ENCODE measurements around the gene RCC2. TPM values are rescaled to one million over a fixed set of nuclear protein-coding genes. Genes with fewer than 3 reads are reported as not detected.
"Not testable (repeated sequence)": the region's sequence is repeated elsewhere in the genome, so short reads cannot be mapped to it uniquely, and the experiment has no call there.

RCC2 gene
- 65.8 TPM for total RNA-seq
- long read RNA-seq, full-length matches to known transcripts: 2 of 27 reads
- long read RNA-seq, partial matches to known transcripts: 7 of 27 reads
- long read RNA-seq, other reads (novel, unspliced or antisense): 18 of 27 reads

DNA sequence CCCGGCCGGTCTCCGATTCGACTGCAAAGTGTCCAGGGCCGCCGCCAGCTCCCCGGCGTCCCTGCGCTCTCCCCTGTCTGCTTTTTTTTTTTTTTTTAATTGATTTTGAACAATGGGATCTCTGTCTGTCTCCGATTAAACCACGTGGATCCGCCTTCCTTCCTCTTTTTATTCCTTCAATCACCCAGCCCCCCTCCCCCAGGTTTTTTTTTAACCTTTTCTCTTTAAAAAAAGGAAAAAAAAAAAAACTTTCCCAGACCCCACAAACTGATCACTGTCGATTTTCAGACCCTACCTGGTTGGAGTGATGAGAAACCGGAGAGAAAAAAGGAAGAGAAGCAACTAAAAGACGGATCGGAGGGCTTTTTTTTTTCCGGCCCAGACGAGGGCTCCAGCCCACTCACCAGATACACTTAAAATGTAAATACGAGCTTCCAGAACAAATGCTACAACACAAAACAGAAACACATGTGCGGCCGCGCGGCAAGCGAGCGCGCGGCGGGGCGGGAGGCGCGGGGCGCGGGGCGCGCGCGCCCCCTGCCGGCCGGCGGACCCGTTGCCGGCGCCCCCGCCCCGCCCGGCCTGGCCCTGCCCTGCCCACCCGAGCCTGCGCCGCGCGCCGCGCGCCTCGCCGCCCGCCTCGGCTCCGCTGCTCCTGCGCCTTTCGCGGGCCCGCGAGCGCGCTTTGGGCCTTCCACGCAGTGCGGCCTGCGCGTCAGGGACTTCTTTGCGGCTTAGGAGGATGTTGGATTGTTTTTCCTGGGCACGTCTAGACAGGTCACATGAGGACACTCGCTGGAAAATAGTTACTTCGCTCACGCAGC, at the start of gene RCC2:
RCC2 (minus strand) TSS at position 428 of the 824 bp plus-strand sequence. CDS start 1,163 bp downstream, outside the sequence.
- no peaks in the 10 kb centered on the region for H3K9me3 ChIP-seq
- TF ChIP-seq, protein P1, sequence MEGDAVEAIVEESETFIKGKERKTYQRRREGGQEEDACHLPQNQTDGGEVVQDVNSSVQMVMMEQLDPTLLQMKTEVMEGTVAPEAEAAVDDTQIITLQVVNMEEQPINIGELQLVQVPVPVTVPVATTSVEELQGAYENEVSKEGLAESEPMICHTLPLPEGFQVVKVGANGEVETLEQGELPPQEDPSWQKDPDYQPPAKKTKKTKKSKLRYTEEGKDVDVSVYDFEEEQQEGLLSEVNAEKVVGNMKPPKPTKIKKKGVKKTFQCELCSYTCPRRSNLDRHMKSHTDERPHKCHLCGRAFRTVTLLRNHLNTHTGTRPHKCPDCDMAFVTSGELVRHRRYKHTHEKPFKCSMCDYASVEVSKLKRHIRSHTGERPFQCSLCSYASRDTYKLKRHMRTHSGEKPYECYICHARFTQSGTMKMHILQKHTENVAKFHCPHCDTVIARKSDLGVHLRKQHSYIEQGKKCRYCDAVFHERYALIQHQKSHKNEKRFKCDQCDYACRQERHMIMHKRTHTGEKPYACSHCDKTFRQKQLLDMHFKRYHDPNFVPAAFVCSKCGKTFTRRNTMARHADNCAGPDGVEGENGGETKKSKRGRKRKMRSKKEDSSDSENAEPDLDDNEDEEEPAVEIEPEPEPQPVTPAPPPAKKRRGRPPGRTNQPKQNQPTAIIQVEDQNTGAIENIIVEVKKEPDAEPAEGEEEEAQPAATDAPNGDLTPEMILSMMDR (IDR thresholded peaks at IDR 0.05): no peak
- DNase-seq (peak; percentile 76), ATAC-seq (peak; percentile 77 to 88)
- H3K36me3 ChIP-seq: peaks cover 10% of the 10 kb centered on the region
- H3K4me1 ChIP-seq: peaks cover 35% of the 10 kb centered on the region
- intact Hi-C loops (cut with DNase I): no loop called here
- no peaks in the 10 kb centered on the region for H3K27me3 ChIP-seq (ENCODE audit: low read depth)
- peak within 1 kb of the TSS; percentile 82 for H3K4me3 ChIP-seq
- H3K27ac ChIP-seq: peak within 1 kb of the TSS; percentile 85

DNA sequence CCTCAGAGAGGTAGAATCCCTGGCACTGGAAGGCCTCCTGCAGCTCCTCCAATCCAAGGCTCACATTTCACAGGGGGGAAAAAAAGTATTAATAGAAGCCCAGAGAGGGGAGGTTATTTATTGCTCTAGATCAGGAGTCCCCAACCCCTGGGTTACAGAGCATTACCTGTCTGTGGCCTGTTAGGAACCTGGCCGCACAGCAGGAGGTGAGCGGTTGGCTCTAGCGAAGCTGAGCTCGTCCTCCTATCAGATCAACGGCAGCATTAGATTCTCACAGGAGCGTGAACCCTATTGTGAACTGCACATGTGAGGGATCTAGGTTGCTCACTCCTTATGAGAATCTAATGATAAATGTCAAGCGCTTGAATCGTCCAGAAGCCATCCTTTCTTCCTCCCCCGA, 46.8 kb upstream of the RCC2 start:
- H3K4me3 ChIP-seq: no peak overlapping the region
- H3K27ac ChIP-seq: no peak overlapping the region
- ATAC-seq (no peak), DNase-seq (no peak)
- intact Hi-C loops (cut with DNase I): no loop called here
- TF ChIP-seq, protein P1 (IDR thresholded peaks at IDR 0.05): no peak
- no peaks in the 10 kb centered on the region for H3K4me1 ChIP-seq
- no peaks in the 10 kb centered on the region for H3K27me3 ChIP-seq (ENCODE audit: low read depth)
- H3K36me3 ChIP-seq: no peaks in the 10 kb centered on the region
- no peaks in the 10 kb centered on the region for H3K9me3 ChIP-seq

DNA sequence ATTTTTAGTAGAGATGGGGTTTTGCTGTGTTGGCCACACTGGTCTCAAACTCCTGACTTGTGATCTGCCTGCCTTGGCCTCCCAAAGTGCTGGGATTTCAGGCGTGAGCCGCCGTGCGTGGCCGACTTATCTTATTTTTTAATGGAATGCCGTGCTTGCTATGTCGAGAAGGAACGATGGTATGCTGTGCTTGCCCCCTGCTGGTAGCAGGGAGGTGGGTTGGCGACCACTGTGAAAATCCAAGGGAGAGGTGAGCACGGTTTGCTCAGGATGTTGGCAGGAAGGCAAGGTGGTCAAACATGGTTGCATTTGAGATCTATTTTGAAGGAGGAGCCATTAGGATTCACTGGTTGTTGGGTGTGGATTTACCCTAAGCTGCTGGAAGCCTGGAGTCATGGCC, 45.8 kb upstream of the RCC2 start:
- no peaks in the 10 kb centered on the region for H3K4me1 ChIP-seq
- ATAC-seq (no peak), DNase-seq (no peak)
- H3K4me3 ChIP-seq: no peak overlapping the region
- intact Hi-C loops (cut with DNase I): no loop called here
- TF ChIP-seq, protein P1 (IDR thresholded peaks at IDR 0.05): peak; percentile 17
- no peaks in the 10 kb centered on the region for H3K27me3 ChIP-seq (ENCODE audit: low read depth)
- H3K9me3 ChIP-seq: no peaks in the 10 kb centered on the region
- no peaks in the 10 kb centered on the region for H3K36me3 ChIP-seq
- H3K27ac ChIP-seq: no peak overlapping the region

DNA sequence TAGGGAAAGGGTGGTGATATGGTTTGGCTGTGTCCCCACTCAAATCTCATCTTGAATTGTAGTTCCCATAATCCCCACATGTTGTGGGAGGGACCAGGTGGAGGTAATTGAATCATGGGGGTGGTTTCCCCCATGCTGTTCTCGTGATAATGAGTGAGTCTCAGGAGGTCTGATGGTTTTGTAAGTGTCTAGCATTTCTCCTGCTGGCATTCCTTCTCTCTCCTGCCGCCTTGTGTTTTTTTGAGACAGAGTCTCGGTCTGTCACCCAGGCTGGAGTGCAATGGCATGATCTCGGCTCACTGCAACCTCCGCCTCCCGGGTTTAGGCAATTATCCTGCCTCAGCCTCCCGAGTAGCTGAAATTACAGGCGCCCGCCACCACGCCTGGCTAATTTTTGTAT, 42.5 kb upstream of the RCC2 start:
- H3K4me1 ChIP-seq; H3K4me3 ChIP-seq; H3K27ac ChIP-seq; H3K36me3 ChIP-seq; H3K9me3 ChIP-seq; H3K27me3 ChIP-seq (ENCODE audit: low read depth); DNase-seq; ATAC-seq; intact Hi-C loops (cut with DNase I): not testable (repeated sequence)

DNA sequence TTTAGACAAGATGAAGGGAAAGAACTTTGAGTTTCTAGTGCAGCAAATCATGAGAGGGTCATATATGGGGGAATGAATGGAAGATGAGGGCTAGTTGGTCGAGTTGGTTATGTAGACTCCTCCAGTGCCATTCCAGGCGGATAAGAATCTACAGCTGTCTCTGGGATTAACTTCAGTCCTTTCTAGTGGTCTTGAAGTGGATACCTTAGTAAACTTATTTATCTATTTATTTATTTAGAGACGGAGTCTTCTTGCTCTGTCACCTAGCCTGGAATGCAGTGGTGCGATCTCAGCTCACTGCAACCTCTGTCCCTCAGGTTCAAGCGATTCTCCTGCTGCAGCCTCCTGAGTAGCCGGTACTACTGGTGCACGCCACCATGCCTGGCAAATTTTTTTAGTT, 41.4 kb upstream of the RCC2 start:
- Histone ChIP-seq H3K27me3 (ENCODE audit: low read depth) (no peaks in the 10 kb centered on the region), H3K4me1 (no peaks in the 10 kb centered on the region), H3K9me3 (no peaks in the 10 kb centered on the region), H3K4me3 (no peak overlapping the region), H3K27ac (no peak overlapping the region), H3K36me3 (no peaks in the 10 kb centered on the region)
- intact Hi-C loops (cut with DNase I): no loop called here
- ATAC-seq: no peak
- DNase-seq: no peak
- TF ChIP-seq, protein P1 (IDR thresholded peaks at IDR 0.05): no peak

DNA sequence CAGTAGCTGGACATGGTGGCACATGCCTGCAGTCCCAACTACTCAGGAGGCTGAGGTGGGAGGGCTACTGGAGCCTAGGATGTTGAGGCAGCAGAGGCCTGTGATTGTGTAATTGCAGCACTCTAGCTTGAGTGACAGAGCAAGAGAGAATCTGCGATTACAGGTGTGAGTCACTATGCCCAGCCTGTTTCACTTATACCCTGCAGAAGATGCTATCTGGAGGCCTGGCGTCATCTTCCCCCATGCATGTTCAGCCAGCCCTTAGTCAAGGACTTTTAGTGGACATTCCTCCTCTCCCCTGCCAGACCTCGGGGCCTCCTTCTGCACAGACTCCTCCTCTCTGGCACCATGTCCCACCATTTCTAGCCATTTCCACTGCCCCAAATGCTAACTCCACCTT, 36.3 kb upstream of the RCC2 start:
- H3K4me1 ChIP-seq: no peaks in the 10 kb centered on the region
- H3K36me3 ChIP-seq: no peaks in the 10 kb centered on the region
- H3K27ac ChIP-seq: no peak overlapping the region
- TF ChIP-seq, protein P1 (IDR thresholded peaks at IDR 0.05): no peak
- no peaks in the 10 kb centered on the region for H3K9me3 ChIP-seq
- no peaks in the 10 kb centered on the region for H3K27me3 ChIP-seq (ENCODE audit: low read depth)
- H3K4me3 ChIP-seq: no peak overlapping the region
- DNase-seq (no peak), ATAC-seq (no peak)
- intact Hi-C loops (cut with DNase I): no loop called here

DNA sequence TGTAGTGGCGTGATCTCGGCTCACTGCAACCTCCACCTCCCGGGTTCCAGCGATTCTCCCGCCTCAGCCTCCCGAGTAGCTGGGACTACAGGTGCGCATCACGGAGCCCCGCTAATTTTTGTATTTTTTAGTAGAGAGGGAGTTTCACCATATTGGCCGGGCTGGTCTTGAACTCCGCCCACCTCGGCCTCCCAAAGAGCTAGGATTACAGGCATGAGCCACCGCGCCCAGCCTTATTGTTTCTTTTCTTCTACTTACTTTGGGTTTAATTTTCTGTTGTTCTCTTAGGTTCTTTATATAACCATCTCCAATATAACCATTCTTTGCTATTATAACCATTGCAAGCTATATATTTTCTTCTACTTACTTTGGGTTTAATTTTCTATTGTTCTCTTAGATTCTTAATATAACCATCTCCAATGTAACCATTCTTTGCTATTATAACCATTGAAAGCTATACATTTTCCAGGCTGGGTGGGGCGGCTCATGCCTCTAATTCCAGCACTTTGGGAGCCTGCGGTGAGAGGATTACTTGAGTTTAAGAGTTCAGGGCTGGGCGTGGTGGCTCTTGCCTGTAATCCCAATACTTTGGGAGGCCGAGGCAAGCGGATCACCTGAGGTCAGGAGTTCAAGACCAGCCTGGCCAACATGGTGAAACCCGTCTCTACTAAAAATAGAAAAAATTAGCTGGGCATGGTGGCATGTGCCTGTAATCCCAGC, 35.5 kb upstream of the RCC2 start:
- H3K4me3 ChIP-seq; H3K27me3 ChIP-seq (ENCODE audit: low read depth); H3K4me1 ChIP-seq; H3K27ac ChIP-seq; H3K36me3 ChIP-seq; H3K9me3 ChIP-seq; DNase-seq; ATAC-seq; intact Hi-C loops (cut with DNase I): not testable (repeated sequence)

Measured in lower lobe of right lung (tissue), 2 donors.